OCI-LY7 (cell line): Measurements from ENCODE around the gene IL1RAPL2. TPM values are rescaled to one million over a fixed set of nuclear protein-coding genes. Genes with fewer than 3 reads are reported as not detected.

Source experiments
- BruUV-seq: library from RNA; stranded (reverse); fragments of 400-500 nt; replicated peaks from 2 replicates; lab custom pipeline; 2021; lab: Mats Ljungman, UMichigan
- CTCF ChIA-PET: fragments of 300-600 bp; sonication (Branson Sonifier 250); formaldehyde crosslinking; loops from one replicate; lab custom pipeline; 2022; ENCODE audit warnings: antibody characterized with exemption; ENCODE audit not compliant: unreplicated experiment; lab: Charles Lee
- POLR2A ChIA-PET: fragments of 300-600 bp; sonication (Branson Sonifier 250); formaldehyde crosslinking; loops from one replicate; lab custom pipeline; 2022; ENCODE audit warnings: antibody characterized with exemption; lab: Charles Lee
- DNase-seq: peaks from one replicate; pipeline ENCODE4 v3.0.0-alpha.2; 2015; ENCODE audit warnings: low spot score
- H2AFZ ChIP-seq: fragments of 200-600 bp; sonication (generic), shearing (Covaris generic); 2 replicates; pipeline ENCODE4 v1.6.1; 2014; ENCODE audit warnings: mild to moderate bottlenecking, antibody characterized with exemption, low read length, moderate library complexity
- H3K27ac ChIP-seq: fragments of 200-600 bp; sonication (generic); 2 replicates; pipeline ENCODE4 v1.5.1; 2014; ENCODE audit warnings: mixed run types, low read depth, mild to moderate bottlenecking, moderate library complexity, low read length, inconsistent platforms; ENCODE audit not compliant: poor library complexity, severe bottlenecking
- H3K36me3 ChIP-seq: fragments of 200-600 bp; sonication (generic); 2 replicates; pipeline ENCODE4 v1.6.1; 2014; ENCODE audit warnings: mild to moderate bottlenecking, antibody characterized with exemption, low read length, moderate library complexity, mixed read lengths; ENCODE audit not compliant: insufficient read depth
- H3K4me1 ChIP-seq: fragments of 200-600 bp; sonication (generic); 2 replicates; pipeline ENCODE4 v1.5.1; 2014; ENCODE audit warnings: mild to moderate bottlenecking, low read length; ENCODE audit not compliant: insufficient read depth, poor library complexity, severe bottlenecking
- H3K4me2 ChIP-seq: fragments of 200-600 bp; sonication (generic); 2 replicates; pipeline ENCODE4 v1.6.1; 2014; ENCODE audit warnings: mild to moderate bottlenecking, low read length
- H3K4me3 ChIP-seq: fragments of 200-600 bp; sonication (generic); 2 replicates; pipeline ENCODE4 v1.5.1; 2014; ENCODE audit warnings: mild to moderate bottlenecking, low read depth, low read length; ENCODE audit not compliant: poor library complexity, severe bottlenecking
- H3K79me2 ChIP-seq: fragments of 200-600 bp; sonication (generic); 2 replicates; pipeline ENCODE4 v1.6.1; 2016; ENCODE audit warnings: low read depth, mild to moderate bottlenecking, low read length, moderate library complexity, mixed read lengths; ENCODE audit not compliant: insufficient read depth
- H3K9me2 ChIP-seq: fragments of 200-600 bp; sonication (generic); 2 replicates; pipeline ENCODE4 v1.6.1; 2016; ENCODE audit warnings: mild to moderate bottlenecking, low read length, mixed read lengths; ENCODE audit not compliant: insufficient read depth
- H3K9me3 ChIP-seq: fragments of 200-600 bp; sonication (generic); 2 replicates; pipeline ENCODE4 v1.6.1; 2014; ENCODE audit warnings: mild to moderate bottlenecking, mixed run types, low read length, mixed read lengths
- H4K20me1 ChIP-seq: fragments of 200-600 bp; sonication (generic); 2 replicates; pipeline ENCODE4 v1.6.1; 2014; ENCODE audit warnings: mild to moderate bottlenecking, antibody characterized with exemption, low read length, moderate library complexity, mixed read lengths; ENCODE audit not compliant: insufficient read depth
- CTCF ChIP-seq: fragments of 200-600 bp; sonication (generic); conservative IDR thresholded peaks from 2 replicates; pipeline ENCODE4 v1.5.1; 2014; ENCODE audit warnings: mild to moderate bottlenecking, antibody characterized with exemption, low read length, moderate library complexity, mixed read lengths
- EZH2phosphoT487 ChIP-seq: fragments of 200-600 bp; sonication (generic); IDR thresholded peaks from 2 replicates; pipeline ENCODE4 v1.6.1; 2018; ENCODE audit warnings: low read depth, borderline replicate concordance, mild to moderate bottlenecking, mixed run types, antibody characterized with exemption, low read length, moderate library complexity, mixed read lengths
- intact Hi-C: fragments of 100-400 bp; cut with micrococcal nuclease; formaldehyde crosslinking; loops from one replicate; pipeline ENCODE4 v1.10.0; 2022; ENCODE audit not compliant: unreplicated experiment
- total RNA-seq, 2 experiments: library from RNA; depleted of rRNA in 1 of 2; stranded (reverse); fragments of >200 nt in 1 of 2; shearing (Covaris generic) in 1 of 2; gene quantifications; 2 replicates each; pipeline ENCODE4 v1.2.3, GENCODE V29; 2014 to 2022

IL1RAPL2 gene
- total RNA-seq, 2 experiments from 2014 or later: not detected

GRCh38 chrX:104929324-104929723 is 363.3 kb downstream of the IL1RAPL2 start:
- H2AFZ ChIP-seq: no peak overlapping the region
- no peak overlapping the region for H3K4me2 ChIP-seq
- H3K4me1 ChIP-seq: no peaks in the 10 kb centered on the region
- intact Hi-C loops: no loop called here
- no peak overlapping the region for H3K27ac ChIP-seq
- ChIA-PET CTCF (no interaction called here), POLR2A (no interaction called here)
- no peaks in the 10 kb centered on the region for H3K79me2 ChIP-seq
- no TSS peak for BruUV-seq
- no peak overlapping the region for H3K4me3 ChIP-seq
- H4K20me1 ChIP-seq: no peaks in the 10 kb centered on the region
- H3K9me2 ChIP-seq: no peaks in the 10 kb centered on the region
- H3K9me3 ChIP-seq: no peaks in the 10 kb centered on the region
- H3K36me3 ChIP-seq: no peaks in the 10 kb centered on the region
- no peak for TF ChIP-seq CTCF
- no peak for TF ChIP-seq EZH2phosphoT487
- DNase-seq: no peak

GRCh38 chrX:104935581-104935980 is 369.6 kb downstream of the IL1RAPL2 start:
- Histone ChIP-seq H3K4me2 (no peak overlapping the region), H2AFZ (no peak overlapping the region), H3K36me3 (no peaks in the 10 kb centered on the region), H3K9me2 (no peaks in the 10 kb centered on the region), H4K20me1 (no peaks in the 10 kb centered on the region), H3K9me3 (no peaks in the 10 kb centered on the region), H3K4me3 (no peak overlapping the region), H3K27ac (no peak overlapping the region), H3K4me1 (no peaks in the 10 kb centered on the region), H3K79me2 (no peaks in the 10 kb centered on the region)
- intact Hi-C loops: no loop called here
- ChIA-PET POLR2A (no interaction called here), CTCF (no interaction called here)
- no peak for DNase-seq
- TF ChIP-seq CTCF (no peak), EZH2phosphoT487 (no peak)
- BruUV-seq: no TSS peak

- POLR2A ChIA-PET: no interaction called here
- intact Hi-C loops: no loop called here
- Histone ChIP-seq H3K9me3 (no peaks in the 10 kb centered on the region), H3K4me3 (no peak overlapping the region), H3K4me1 (no peaks in the 10 kb centered on the region), H2AFZ (no peak overlapping the region), H4K20me1 (no peaks in the 10 kb centered on the region), H3K36me3 (no peaks in the 10 kb centered on the region), H3K4me2 (no peak overlapping the region), H3K9me2 (no peaks in the 10 kb centered on the region), H3K27ac (no peak overlapping the region), H3K79me2 (no peaks in the 10 kb centered on the region)
- CTCF ChIA-PET: no interaction called here
- BruUV-seq: no TSS peak
- no peak for DNase-seq
- TF ChIP-seq EZH2phosphoT487: no peak
- no peak for TF ChIP-seq CTCF
Measured at GRCh38 chrX:104953251-104953650, 387.3 kb downstream of the IL1RAPL2 start.
